ENCODE data around the gene ADCY1.
"Not testable (repeated sequence)": the region's sequence is repeated elsewhere in the genome, so short reads cannot be mapped to it uniquely, and the experiment has no call there.

Gene ADCY1

GRCh38 chr7:45715471-45716352 is 141.5 kb downstream of the ADCY1 start:
- DNase-seq = no peak

GRCh38 chr7:45716380-45717203 is 142.4 kb downstream of the ADCY1 start:
- DNase-seq = no peak

GRCh38 chr7:45717537-45718235 is 143.5 kb downstream of the ADCY1 start:
- no peak for DNase-seq

- DNase-seq = peak; percentile 9
These were observed 144.5 kb downstream of the ADCY1 start for GRCh38 chr7:45718464-45719330.

- DNase-seq = no peak
These were observed 146.8 kb downstream of the ADCY1 start for GRCh38 chr7:45720989-45721388.

- DNase-seq = no peak
These were observed 147.8 kb downstream of the ADCY1 start for GRCh38 chr7:45721686-45722598.

GRCh38 chr7:45725231-45725630 is 151.1 kb downstream of the ADCY1 start:
- DNase-seq = not testable (repeated sequence)

GRCh38 chr7:45726883-45727282 is 152.7 kb downstream of the ADCY1 start:
- no peak for DNase-seq

GRCh38 chr7:45731692-45732443 is 157.7 kb downstream of the ADCY1 start:
- not testable (repeated sequence) for DNase-seq

- DNase-seq = not testable (repeated sequence)
These were observed 164.8 kb downstream of the ADCY1 start for GRCh38 chr7:45738920-45739319.

- not testable (repeated sequence) for DNase-seq
These were observed 166.4 kb downstream of the ADCY1 start for GRCh38 chr7:45740573-45740972.

- DNase-seq = not testable (repeated sequence)
These were observed 174.8 kb downstream of the ADCY1 start for GRCh38 chr7:45748976-45749375.

GRCh38 chr7:45751352-45751751 is 177.2 kb downstream of the ADCY1 start:
- not testable (repeated sequence) for DNase-seq

- not testable (repeated sequence) for DNase-seq
These were observed 182.2 kb downstream of the ADCY1 start for GRCh38 chr7:45756333-45756732.

GRCh38 chr7:45756757-45757156 is 182.6 kb downstream of the ADCY1 start:
- not testable (repeated sequence) for DNase-seq

GRCh38 chr7:45759464-45759863 is 185.3 kb downstream of the ADCY1 start:
- DNase-seq = not testable (repeated sequence)

- not testable (repeated sequence) for DNase-seq
These were observed 187.5 kb downstream of the ADCY1 start for GRCh38 chr7:45761545-45762205.

GRCh38 chr7:45762225-45762994 is 188.2 kb downstream of the ADCY1 start:
- not testable (repeated sequence) for DNase-seq
